Stimulated activated CD4-positive, alpha-beta T cell treated with anti-CD3 and anti-CD28 coated beads, Interleukin-15, amount 100 ng/mL, for 24 hours (primary cell): ENCODE measurements around the gene PLEKHA7.
"Not testable (repeated sequence)": the region's sequence is repeated elsewhere in the genome, so short reads cannot be mapped to it uniquely, and the experiment has no call there.

Experiments
- DNase-seq: peaks from one replicate; pipeline ENCODE4 v3.0.0-alpha.2; 2020

Gene PLEKHA7

DNA sequence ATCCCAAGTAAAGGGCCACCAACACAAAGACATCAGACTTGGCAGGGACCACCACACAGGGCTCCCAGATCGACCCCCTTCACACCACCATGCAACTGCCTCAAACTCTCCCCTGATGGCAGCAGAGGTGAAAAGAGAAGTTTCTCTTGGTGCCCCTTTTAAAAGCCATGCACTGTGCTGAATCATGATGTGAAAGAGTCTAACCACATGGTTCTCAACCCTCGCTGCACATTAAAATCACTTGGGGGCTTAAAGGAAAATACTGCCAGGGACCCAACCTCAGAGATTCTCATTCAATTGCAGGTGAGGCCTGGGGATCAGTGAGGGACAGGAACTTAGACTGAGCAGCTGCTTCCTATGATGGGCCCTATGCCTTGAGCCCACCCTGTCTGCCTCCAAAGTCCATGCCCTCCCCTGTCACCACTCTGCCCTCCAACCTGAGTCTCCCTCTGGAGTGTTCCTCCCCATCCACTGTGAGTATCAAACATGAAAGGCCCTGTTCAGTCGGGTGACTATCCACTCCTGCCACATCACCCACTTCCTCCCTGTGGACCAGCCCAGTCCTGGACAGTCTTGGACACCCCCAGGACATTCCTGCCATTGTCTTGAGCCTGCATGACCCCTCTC lies 40.8 kb downstream of the PLEKHA7 start:
- no peak for DNase-seq

DNA sequence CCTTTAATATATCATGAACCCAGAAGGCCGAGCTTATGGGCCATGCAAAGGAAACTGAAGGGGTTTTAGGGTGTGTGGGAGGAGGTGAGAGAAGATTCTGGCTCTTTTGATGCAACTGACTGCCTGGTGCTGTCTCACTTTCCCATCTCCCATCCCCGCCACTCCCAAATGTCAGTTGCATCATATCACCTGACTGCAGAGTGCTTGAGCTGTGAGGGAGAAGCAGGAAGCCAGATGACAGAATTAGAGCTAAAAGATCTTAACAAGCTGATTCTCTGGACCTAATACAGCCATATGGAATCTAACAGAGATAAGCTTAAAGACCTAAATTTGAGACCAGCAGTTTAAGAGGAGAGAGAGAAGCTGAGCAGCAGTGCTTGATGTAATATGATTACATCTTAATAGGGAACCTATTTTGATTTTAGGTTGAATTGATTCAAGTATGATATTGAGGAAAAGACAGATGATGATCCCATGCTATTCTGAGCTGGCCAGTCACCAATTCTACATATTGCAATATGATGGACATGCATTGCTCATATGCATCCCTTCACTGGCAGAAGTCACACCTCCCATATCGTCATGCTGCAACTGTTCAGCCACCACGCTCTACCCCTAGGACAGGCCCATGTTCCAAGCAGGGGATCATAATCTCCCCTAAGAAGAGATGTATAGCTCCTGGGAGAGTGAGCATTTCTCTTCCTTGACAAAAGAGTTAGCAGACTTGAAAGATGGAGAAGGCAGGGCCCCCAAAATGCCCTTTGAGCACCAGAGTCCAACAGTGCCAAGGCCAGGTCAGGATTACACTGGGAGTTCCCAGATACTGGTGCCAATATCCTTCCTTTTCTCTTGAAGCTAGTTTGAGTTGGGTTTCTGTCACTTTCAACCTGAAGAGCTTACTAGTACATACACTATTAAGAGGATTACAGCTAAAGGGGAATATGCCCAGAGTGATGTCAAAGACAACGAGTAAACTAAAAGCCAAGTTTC lies 44.9 kb downstream of the PLEKHA7 start:
- DNase-seq, result no peak

GRCh38 chr11:16968196-16968595 lies 46.0 kb downstream of the PLEKHA7 start:
- no peak for DNase-seq

DNA sequence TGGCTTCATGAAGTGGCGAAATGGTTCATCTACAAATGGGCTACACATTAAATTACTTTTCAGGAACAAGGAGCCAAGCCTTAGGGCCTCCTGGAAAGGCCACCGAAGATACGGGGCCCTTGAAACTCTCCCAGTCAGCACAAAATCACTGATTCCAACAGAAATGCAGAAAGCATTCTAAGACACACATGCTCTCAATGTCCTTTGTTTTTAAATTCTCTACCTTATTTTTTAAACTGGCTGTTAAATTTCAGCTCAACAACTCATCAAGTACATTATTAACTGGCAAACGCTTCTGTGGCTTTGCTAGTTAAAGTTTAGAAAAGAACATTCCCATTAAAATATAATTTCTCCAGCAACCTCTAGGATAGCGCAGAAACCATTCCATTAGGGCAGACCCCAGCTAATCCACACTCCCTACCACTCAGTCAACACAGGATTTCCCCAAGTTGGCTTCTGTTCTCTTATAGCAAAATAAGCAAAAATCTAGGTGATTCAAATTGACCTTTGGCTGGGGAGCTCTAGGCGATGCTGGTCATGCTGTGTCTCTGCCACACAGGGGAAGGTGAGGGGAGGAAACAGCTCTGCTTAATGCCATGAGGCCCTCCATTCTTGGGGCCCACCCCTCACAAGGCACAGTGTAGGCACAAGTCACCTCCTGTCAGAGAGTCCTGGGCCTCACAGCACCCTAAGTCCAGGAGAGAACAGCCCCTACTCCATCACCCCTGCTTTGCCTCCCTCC lies 47.1 kb downstream of the PLEKHA7 start:
- DNase-seq, result no peak

GRCh38 chr11:16964501-16964900 lies 49.7 kb downstream of the PLEKHA7 start:
- no peak for DNase-seq

DNA sequence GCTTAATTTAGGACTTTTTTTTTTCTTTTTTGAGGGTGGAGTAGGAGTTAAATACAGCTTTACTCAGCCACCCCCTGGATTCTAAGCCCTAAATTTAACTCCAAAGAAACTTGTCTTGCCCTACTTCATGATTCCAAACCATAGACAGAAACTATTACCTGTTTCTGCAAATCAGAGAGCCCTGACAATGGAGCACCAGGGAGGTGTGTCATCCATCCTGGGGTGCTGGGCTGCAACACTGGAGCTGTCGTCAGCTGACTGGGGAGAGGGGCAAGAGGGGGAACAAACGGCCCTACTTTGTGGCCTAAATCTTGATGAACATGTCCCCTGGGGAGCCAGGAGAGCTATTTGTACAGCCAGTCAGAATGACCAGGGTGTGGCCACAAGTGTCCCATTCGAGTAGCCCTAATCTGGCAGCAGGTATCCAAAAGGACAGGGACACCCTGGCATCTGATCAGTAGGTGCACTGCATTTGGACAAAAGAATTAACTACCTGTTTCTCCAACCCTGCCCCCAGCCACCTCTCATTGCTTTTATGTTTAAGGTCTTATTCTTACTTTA lies 50.8 kb downstream of the PLEKHA7 start:
- no peak for DNase-seq

DNA sequence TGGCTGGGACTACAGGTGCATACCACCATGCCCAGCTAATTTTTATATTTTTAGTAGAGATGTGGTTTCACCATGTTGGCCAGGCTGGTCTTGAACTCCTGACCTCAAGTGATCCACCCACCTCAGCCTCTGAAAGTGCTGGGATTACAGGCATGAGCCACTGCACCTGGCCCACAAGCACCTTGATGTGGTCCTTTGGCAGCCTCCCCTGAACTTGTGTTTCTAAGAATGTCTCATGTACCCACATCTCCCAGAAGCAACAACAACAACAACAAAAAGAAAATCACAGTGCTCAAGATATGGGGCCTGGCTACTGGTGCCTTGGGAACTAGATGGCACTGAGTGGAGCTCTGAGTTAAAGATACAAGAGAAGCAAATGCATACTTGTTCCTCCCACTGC lies 51.6 kb downstream of the PLEKHA7 start:
- DNase-seq, result not testable (repeated sequence)

GRCh38 chr11:16962146-16962545 lies 52.1 kb downstream of the PLEKHA7 start:
- DNase-seq, result no peak

DNA sequence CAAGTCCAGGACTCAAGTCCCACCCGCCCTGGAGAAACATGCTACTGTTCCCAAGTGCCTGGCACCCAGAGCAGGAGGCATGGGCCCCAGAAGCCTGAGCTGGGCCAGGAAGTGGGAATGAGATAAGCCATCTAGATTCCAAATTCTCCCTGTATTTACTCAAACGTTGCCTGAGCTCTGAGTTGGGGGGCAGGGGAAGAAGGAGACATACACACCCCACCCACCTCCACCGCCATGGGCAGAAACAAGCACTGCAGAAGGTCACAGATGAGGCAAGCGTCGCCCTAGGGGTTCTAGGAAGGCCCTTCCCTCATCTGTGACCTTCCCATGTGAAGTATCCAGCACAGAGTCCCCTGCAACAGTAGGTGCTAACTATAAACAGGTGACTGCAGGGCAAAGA lies 54.0 kb downstream of the PLEKHA7 start:
- DNase-seq, result no peak

- no peak for DNase-seq
These were observed 54.6 kb downstream of the PLEKHA7 start for GRCh38 chr11:16959602-16960001.

GRCh38 chr11:16958833-16959232 lies 55.4 kb downstream of the PLEKHA7 start:
- DNase-seq, result no peak

- no peak for DNase-seq
These were observed 57.6 kb downstream of the PLEKHA7 start for GRCh38 chr11:16956538-16957153.

GRCh38 chr11:16953663-16954062 lies 60.6 kb downstream of the PLEKHA7 start:
- DNase-seq, result no peak

- DNase-seq, result peak; percentile 23
These were observed 67.5 kb downstream of the PLEKHA7 start for GRCh38 chr11:16946477-16947282.

- DNase-seq, result peak; percentile 64
These were observed 68.3 kb downstream of the PLEKHA7 start for GRCh38 chr11:16945671-16946469.

DNA sequence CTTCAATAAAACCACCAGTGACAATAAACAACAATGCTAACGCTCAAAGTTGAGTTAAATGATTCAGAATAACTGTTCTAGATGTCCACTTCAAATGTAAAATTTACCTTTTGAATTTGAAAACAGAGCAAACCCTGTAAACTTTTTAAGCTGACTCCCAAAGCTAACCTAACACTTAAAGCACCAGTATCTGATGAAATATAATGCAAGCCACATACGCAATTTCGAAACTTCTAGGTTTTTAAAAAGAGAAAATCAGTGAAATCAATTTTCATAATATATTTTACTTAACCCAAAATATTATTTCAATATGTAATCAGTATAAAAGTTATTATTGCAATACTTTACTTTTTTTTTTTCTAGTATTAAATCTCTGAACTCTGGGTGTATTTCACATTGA lies 71.3 kb downstream of the PLEKHA7 start:
- DNase-seq, result no peak

- DNase-seq, result no peak
These were observed 71.9 kb downstream of the PLEKHA7 start for GRCh38 chr11:16942342-16942741.

- DNase-seq, result no peak
These were observed 72.3 kb downstream of the PLEKHA7 start for GRCh38 chr11:16941935-16942334.

DNA sequence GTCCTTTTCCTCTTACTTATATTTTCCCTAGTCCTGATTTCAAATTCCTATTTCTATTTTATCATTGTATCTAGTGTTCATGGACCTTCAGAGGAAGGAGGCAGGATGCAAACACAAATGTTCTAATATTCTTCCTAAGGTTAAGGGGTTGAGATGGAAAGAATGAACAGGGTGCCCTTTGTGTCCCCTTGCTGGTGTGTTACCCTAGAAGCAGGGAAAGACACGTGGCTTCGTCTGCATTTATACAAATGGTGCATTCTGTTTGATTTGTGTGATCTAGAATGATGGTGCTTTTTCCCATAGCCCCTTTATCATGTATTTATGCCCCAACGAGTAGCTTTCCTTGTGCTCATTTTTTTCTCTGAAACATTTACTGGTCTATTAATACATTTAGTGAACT lies 76.2 kb downstream of the PLEKHA7 start:
- no peak for DNase-seq

DNA sequence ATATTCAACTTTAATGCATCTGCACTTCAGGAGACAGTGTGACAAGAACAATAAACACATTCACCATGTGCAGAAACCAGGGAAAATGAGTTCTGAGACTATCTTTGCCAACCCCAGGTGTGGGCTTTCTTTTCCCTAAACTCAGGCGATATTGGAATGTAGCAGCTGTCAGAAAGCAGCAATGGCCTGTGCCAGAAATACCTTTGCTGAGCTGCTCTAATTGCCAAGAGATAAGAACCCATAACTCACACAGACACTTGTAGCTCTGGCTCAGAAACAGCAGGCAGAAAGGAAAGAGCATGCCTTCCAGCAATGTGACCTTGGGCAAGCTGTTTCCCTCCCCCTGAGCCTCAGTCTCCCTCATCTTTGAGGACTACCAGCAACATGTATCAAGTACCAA lies 77.6 kb downstream of the PLEKHA7 start:
- DNase-seq, result no peak
